NCI-H524 treated with DMSO at 0.1 percent for 48 hours (cell line): ENCODE measurements around the gene TM9SF1.
"Not testable (repeated sequence)": the region's sequence is repeated elsewhere in the genome, so short reads cannot be mapped to it uniquely, and the experiment has no call there.

ENCODE experiments used
- DNase-seq: peaks from one replicate; lab custom pipeline; 2025; lab: John Stamatoyannopoulos, UW

The TM9SF1 gene

GRCh38 chr14:24222987-24223386 is 27.7 kb upstream of the TM9SF1 start:
- not testable (repeated sequence) for DNase-seq

DNA sequence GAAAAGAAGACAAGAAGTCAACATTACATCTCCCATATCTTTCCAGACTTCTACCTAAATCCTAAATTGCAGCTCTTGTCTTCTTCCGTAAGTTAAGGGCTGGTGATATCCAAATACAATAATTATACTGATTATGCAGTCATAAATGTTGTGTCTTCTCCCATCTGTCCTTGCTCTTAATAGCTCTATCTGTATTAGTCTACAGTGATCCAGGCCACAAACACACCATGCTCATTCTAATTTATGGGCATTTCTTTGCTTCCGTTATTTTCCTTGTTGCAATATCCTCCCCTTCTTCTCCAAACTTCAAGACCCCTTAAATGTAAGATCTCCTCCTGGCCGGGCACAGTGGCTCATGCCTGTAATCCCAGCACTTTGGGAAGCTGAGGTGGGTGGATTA is 24.3 kb upstream of the TM9SF1 start:
- DNase-seq = no peak

DNA sequence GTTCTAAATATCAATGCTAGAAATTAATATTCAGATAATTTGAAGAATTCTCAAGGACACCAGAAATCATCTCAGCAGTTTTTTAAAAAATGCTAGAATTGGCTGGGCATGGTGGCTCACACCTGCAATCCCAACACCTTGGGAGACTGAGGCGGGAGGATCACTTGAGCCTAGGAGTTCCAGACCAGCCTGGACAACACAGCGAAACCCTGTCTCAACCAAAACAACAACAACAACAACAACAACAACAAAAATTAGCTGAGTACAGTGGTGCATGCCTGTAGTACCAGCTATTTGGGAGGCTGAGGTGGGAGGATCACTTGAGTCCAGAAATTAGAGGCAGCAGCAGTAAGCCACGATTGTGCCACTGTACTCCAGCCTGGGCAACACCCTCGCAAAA is 23.8 kb upstream of the TM9SF1 start:
- no peak for DNase-seq

- not testable (repeated sequence) for DNase-seq
Measured at GRCh38 chr14:24216876-24217275, 21.6 kb upstream of the TM9SF1 start.

GRCh38 chr14:24216345-24216699 is 21.1 kb upstream of the TM9SF1 start:
- no peak for DNase-seq

DNA sequence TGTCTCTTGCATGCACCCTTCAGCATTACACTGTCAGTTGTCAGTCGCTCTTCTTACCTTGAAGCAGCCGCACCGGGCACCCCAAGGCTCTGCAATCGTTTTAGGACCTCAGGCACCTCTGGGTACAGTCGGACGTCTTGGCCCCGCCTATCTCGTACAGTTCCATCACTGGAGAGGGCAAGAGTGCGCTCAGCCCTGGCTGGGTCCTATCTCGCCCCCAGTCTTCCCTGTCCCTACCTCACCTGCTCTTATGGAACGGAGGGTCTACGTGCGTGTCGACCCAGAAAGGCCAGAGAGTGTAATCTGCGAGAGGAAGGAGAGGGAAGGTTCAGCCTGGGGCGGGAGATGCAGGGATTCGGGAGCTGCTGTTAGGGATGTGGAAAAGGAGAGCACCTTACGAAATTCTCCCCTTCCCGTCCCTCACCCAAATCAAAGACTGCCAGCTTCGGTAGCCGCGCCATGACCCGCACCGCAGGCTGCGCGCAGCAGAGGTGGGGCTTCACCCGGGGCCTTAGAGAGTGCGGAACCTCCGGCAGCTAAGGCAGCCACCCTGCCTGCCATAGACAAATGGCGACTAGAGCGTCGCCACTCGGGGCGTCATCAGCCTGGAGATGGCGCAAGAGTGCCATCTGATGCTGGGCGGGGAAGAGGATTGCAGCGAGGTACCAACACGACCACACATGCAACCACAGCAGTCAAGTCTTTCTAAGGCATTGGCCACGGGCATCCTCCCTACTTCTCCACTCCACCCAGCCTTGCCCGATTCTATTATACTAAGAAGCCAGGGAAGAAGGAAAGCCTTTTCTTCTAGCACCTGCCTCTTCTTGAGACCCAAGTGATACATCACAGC is 20.5 kb upstream of the TM9SF1 start, which contains the start of gene MDP1:
Gene MDP1 (minus strand): TSS at position 572 of the 850 bp plus-strand sequence. CDS start 111 bp downstream, at position 461.
- DNase-seq = peak; percentile 79

DNA sequence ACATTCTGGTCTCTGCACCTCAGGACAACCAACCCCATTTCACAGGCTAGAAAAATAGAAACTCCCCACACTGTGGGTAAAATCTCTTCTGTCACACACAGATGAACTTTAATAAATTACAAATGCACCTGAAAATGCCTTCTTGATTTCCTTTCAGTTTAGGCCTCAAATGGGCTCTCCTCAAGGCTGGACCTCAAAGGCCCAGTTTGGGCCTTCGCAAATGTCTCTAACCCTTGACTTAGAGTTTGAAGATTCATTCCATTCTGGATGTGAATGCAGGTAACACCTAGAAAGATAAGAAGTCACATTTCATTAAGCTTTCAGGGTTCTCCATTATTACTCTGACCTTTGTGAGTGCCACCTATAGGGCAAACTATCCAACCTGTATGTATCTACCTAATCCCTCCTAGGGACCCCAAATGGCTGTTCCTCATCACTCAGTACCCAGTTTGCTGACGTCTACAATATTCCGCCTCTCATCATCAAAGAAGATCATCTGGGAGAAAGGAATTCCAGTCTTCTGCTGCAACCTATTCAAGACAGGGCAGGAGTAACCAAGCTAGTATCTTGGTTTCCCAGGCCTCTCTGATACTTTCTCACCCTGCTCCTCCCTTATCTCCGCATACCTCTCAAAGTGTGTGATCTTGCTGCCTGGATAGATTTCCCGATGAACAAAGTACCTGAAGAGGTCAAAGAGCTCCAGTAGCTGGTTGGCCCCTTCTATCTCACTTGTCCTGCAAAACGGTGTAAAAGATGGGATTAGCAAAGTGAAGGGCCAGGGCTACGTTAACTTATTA is 18.8 kb upstream of the TM9SF1 start:
- DNase-seq = no peak

DNA sequence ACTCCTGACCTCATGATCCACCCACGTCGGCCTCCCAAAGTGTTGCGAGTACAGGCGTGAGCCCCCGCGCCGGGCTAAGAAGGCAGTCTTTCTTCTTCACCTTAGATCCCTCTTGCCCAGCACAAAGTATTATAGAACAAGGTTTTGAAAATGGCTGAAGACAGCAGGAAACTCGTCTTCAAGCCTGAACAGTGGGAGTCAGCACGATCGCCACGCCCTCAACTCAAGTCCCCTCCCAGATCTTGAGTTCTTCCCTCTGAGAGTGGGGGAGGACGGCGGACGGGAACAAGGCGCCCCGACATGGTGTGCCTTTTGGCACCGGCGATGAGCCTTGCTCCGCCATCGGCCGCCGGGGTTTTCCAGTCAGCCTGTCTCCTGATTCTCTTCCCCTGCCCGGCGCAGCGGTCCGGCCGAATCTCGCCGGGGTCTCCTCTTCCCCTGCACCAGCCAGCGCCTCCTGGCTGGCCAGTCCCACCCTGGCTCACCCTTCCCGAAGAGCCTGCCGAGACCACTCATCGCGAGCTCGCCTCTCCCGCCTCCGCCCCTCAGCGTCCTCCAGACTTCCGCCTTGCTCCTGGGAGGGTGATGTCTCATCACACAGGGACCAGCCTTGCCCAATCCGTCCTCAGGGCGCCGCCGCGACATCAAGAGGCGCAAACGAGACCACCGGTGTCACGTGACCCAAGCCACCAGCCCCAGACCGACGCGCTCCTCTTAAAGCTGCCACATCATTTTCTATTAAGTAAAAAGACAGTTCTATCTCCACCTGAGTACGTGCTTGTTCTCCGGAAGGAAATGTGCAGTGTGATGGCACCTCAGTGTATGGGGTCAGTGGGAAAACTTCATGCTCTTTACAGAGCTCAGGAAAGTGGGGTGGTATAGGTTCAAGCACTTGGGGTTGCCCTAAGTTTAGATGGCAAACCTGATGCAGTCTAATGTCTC is 18.0 kb upstream of the TM9SF1 start, which contains the start of gene CHMP4A:
Gene CHMP4A (minus strand): TSS at position 565 of the 942 bp plus-strand sequence. CDS start 49 bp downstream, at position 516.
- DNase-seq = peak; percentile 86

GRCh38 chr14:24211311-24211710 is 16.1 kb upstream of the TM9SF1 start:
- no peak for DNase-seq

GRCh38 chr14:24207625-24208024 is 12.4 kb upstream of the TM9SF1 start:
- DNase-seq = no peak

DNA sequence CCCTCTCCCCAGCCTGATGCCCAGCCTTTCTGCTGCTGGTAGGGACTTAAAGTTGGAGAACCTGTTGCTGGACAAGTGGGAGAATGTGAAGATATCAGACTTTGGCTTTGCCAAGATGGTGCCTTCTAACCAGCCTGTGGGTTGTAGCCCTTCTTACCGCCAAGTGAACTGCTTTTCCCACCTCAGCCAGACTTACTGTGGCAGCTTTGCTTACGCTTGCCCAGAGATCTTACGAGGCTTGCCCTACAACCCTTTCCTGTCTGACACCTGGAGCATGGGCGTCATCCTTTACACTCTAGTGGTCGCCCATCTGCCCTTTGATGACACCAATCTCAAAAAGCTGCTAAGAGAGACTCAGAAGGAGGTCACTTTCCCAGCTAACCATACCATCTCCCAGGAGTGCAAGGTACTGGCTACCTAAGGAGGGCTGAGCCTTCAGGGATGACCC is 11.9 kb upstream of the TM9SF1 start:
- no peak for DNase-seq

DNA sequence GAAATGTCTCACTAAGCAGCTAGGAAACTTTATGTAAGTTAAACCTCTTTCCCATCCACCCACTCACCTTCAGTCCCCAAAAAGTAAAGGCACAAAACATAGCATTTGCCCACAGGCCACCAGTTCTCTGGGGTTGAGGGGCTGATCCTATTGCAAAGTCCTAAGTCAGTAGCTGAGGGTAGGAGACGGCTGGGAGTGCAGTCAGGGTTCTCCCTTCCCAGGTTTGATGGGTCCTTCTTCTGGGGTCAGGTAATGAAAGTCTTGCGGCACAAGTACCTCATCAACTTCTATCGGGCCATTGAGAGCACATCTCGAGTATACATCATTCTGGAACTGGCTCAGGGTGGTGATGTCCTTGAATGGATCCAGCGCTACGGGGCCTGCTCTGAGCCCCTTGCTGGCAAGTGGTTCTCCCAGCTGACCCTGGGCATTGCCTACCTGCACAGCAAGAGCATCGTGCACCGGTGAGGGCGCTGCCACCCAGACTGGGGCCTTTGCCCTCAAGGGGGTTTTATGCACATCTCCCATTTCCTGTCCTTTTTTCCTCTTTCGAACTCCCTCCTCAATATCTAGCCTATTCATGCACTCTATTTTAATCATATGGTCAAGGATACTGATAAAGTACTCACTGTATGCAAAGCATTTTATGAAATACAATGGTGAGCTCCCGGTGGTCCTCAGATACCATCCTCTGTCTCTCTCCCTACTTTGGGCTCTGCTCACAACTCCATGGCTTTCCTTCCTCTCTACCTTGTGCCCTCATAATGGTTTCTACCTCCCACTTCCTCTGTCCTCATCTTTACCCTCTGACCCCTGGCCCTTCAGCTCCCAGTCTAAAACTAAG is 11.2 kb upstream of the TM9SF1 start:
- no peak for DNase-seq

DNA sequence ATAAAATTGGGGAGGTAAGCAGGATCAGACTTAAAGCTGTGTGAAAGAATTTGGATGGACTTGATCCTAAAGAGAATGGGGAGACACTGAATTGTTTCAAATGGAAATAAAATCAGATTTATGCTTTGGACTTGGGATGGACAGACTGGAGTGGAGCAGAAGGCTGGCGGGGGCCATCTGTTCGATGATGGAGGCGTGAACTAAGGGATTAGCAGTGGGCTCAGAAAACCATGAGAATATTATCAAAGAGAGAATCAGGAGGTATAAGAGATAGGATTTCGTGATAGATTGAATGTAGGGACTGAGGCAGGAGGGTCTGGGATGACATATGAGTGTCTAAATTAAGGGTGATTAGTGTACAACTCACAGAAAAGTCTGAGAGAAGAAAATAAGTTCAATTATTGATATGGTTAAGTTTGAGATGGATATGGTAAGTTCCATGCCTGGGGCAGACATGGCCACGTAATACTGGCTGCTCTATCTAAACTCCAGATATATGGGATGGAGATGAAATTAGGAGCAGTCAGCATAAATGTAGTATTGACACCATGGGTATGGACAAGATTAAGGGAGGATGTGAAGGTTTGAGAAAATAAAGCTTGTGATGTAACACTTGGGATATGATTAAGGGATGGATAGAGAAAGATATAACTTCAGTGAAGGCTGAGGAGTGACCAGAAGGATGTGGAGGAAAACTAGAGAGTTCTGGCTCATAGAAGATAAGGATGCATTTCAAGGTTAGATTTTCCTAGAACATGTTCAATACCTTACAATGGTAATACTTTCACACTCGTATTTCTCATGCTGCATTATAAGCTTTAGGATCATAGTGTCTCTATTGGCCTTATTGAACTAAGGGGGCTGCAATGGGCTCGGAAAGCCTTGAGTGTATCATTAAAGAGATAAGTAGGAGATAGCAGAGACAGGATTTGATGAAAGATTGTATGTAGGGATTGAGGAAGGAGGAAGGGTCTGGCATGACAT is 9.2 kb upstream of the TM9SF1 start:
- peak; percentile 67 for DNase-seq

GRCh38 chr14:24203249-24203886 is 8.1 kb upstream of the TM9SF1 start:
- DNase-seq = not testable (repeated sequence)

- not testable (repeated sequence) for DNase-seq
Measured at GRCh38 chr14:24202538-24202937, 7.3 kb upstream of the TM9SF1 start.

DNA sequence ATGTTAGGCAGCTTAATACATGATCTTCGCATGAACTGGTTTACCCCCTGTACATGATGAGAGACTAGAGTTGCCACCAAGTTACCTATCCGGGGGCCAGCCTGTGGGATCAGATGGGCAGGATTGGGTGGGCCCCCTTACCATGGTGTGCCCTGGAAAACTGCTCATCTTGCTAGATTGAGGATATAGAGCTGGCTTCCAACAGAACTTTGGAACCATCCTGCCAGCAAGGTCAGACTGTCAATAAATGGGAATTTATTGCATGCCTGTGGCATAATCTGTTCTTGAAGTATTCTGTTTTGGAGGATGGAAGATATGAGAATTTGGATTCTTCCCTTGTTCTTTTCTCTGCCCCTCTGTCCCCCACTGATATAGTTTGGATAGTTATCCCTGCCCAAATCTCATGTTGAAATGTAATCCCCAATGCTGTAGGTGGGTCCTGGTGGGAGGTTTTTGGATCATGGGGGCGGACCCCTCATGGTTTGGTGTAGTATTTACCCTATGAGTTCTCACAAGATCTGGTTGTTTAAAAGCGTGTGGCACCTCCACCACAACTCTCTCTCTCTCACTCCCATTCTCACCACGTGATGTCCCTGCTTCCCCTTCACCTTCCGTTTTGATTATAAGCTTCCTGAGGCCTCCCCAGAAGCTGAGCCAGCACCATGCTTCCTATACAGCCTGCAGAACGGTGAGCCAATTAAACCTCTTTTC is 3.7 kb upstream of the TM9SF1 start:
- DNase-seq = no peak

DNA sequence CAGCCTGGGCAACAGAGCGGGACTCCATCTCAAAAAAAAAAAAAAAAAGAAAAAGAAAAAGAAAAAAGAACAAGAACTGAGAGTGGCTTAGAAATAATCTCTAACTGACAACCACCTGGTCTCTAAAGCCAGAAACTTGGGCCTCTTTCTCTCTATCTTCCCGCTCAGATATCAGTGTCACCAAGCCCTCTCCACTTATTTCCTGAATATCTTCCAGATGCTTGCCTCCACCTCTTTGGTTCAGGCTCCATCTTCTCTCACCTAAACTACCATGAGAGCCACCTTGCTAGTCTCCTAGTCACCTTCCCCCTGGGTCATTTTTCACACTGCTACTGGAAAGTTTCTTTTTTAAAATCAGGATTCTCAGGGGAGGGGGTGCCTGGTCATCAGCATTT is 1.8 kb upstream of the TM9SF1 start:
- DNase-seq = no peak
